Osteoblast (primary cell): ENCODE data around the gene TMEM176A. TPM values are rescaled to one million over a fixed set of nuclear protein-coding genes. Genes with fewer than 3 reads are reported as not detected.
"Not testable (repeated sequence)": the region's sequence is repeated elsewhere in the genome, so short reads cannot be mapped to it uniquely, and the experiment has no call there.

Experiments used
- DNase-seq: peaks from one replicate; pipeline ENCODE4 v3.0.0; 2011; ENCODE audit warnings: low spot score, mixed read lengths; ENCODE audit not compliant: insufficient read length; ENCODE audit errors: missing footprints
- H2AFZ ChIP-seq: 2 replicates; pipeline ENCODE4 v1.6.0; 2011; ENCODE audit warnings: mild to moderate bottlenecking, low read length
- H3K27ac ChIP-seq: 2 replicates; pipeline ENCODE4 v1.5.1; 2011; ENCODE audit warnings: mild to moderate bottlenecking, low read depth, low read length, moderate library complexity
- H3K27me3 ChIP-seq: 2 replicates; pipeline ENCODE4 v1.6.0; 2012; ENCODE audit warnings: mild to moderate bottlenecking, control low read depth, inconsistent platforms, low read length, moderate library complexity; ENCODE audit not compliant: insufficient read depth
- H3K36me3 ChIP-seq: 2 replicates; pipeline ENCODE4 v1.5.1; 2011; ENCODE audit warnings: mild to moderate bottlenecking, low read length, control low read depth, moderate library complexity; ENCODE audit not compliant: insufficient read depth
- H3K4me1 ChIP-seq: 2 replicates; pipeline ENCODE4 v1.5.1; 2011; ENCODE audit warnings: mild to moderate bottlenecking, low read length, control low read depth, moderate library complexity; ENCODE audit not compliant: insufficient read depth
- H3K4me2 ChIP-seq: 2 replicates; pipeline ENCODE4 v1.6.0; 2011; ENCODE audit warnings: mild to moderate bottlenecking, low read length; ENCODE audit not compliant: insufficient read depth
- H3K4me3 ChIP-seq: fragments of 200-600 bp; sonication (generic); 3 replicates; pipeline ENCODE4 v1.5.1; 2012; ENCODE audit warnings: mild to moderate bottlenecking, low read length, inconsistent platforms; ENCODE audit not compliant: insufficient read depth
- H3K79me2 ChIP-seq: 2 replicates; pipeline ENCODE4 v1.6.0; 2012; ENCODE audit warnings: mild to moderate bottlenecking, low read length, control low read depth, inconsistent platforms; ENCODE audit not compliant: insufficient read depth
- H3K9me3 ChIP-seq: 2 replicates; pipeline ENCODE4 v1.5.1; 2011; ENCODE audit warnings: low read depth, low read length, control low read depth
- H4K20me1 ChIP-seq: 2 replicates; pipeline ENCODE4 v1.6.0; 2012; ENCODE audit warnings: mild to moderate bottlenecking, low read length, control low read depth; ENCODE audit not compliant: insufficient read depth
- CTCF ChIP-seq: IDR thresholded peaks from 2 replicates; pipeline ENCODE4 v1.5.1; 2011; ENCODE audit warnings: mild to moderate bottlenecking, low read depth, low read length, moderate library complexity; ENCODE audit errors: extremely low read depth
- total RNA-seq: library from RNA; depleted of rRNA; stranded (reverse); fragments of >200 nt; gene quantifications from 2 replicates; pipeline ENCODE4 v1.2.3, GENCODE V29; 2012

The TMEM176A gene
- total RNA-seq, 1 donor: not detected

GRCh38 chr7:150759479-150759878 lies 41.1 kb upstream of the TMEM176A start:
- no peak for TF ChIP-seq CTCF
- Histone ChIP-seq H3K9me3 (no peaks in the 10 kb centered on the region), H3K27me3 (no peaks in the 10 kb centered on the region), H3K4me3 (no peak overlapping the region), H4K20me1 (no peaks in the 10 kb centered on the region), H2AFZ (no peak overlapping the region), H3K79me2 (no peaks in the 10 kb centered on the region), H3K27ac (no peak overlapping the region), H3K36me3 (no peaks in the 10 kb centered on the region), H3K4me2 (no peak overlapping the region), H3K4me1 (no peaks in the 10 kb centered on the region)
- no peak for DNase-seq

DNA sequence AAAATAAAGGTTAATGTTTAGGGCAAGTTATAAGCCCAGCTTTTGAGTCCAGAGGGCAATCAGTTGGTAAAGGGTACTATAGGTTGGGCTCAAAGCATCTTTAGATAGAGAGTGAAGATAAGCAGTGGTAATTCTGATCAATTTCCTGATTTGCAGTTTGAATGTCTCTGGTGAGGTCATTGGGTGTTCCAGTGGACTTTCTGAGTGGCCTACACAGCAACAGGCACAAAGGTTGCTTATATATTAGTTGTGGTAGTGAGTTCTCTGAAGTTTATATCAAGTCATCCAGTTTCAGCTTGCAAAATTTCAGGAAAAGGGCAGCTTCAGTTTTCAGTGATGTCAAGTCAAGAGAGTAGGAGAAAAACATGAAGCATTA lies 34.2 kb upstream of the TMEM176A start:
- Histone ChIP-seq H3K4me2 (no peak overlapping the region), H3K27ac (no peak overlapping the region), H3K79me2 (no peaks in the 10 kb centered on the region), H3K4me3 (no peak overlapping the region), H2AFZ (no peak overlapping the region), H3K4me1 (no peaks in the 10 kb centered on the region), H3K27me3 (no peaks in the 10 kb centered on the region), H3K36me3 (no peaks in the 10 kb centered on the region), H4K20me1 (no peaks in the 10 kb centered on the region), H3K9me3 (no peaks in the 10 kb centered on the region)
- no peak for DNase-seq
- no peak for TF ChIP-seq CTCF

- Histone ChIP-seq H4K20me1 (no peaks in the 10 kb centered on the region), H3K4me3 (no peak overlapping the region), H3K4me2 (no peak overlapping the region), H3K27me3 (no peaks in the 10 kb centered on the region), H3K27ac (no peak overlapping the region), H3K4me1 (no peaks in the 10 kb centered on the region), H3K9me3 (no peaks in the 10 kb centered on the region), H3K79me2 (no peaks in the 10 kb centered on the region), H3K36me3 (no peaks in the 10 kb centered on the region), H2AFZ (no peak overlapping the region)
- DNase-seq: no peak
- TF ChIP-seq CTCF: no peak
Observed at GRCh38 chr7:150769768-150770167, 30.8 kb upstream of the TMEM176A start.

- DNase-seq, H2AFZ ChIP-seq, H4K20me1 ChIP-seq, H3K27ac ChIP-seq, H3K9me3 ChIP-seq, H3K27me3 ChIP-seq, H3K4me2 ChIP-seq, H3K36me3 ChIP-seq, H3K79me2 ChIP-seq, H3K4me3 ChIP-seq, H3K4me1 ChIP-seq: not testable (repeated sequence)
Observed at GRCh38 chr7:150774131-150774530, 26.4 kb upstream of the TMEM176A start.
